Panc1 (cell line): Measurements from ENCODE around the gene TMEM87A. TPM values are rescaled to one million over a fixed set of nuclear protein-coding genes. Genes with fewer than 3 reads are reported as not detected.

Experiments
- ATAC-seq: fragments of 200-7000 bp; cut with Tn5 transposase; 2 replicates; pipeline ENCODE4 v1.9.1; 2020; ENCODE audit warnings: mild to moderate bottlenecking, moderate library complexity
- BruUV-seq: library from RNA; stranded (reverse); fragments of 400-500 nt; replicated peaks from 2 replicates; lab custom pipeline; 2021; lab: Mats Ljungman, UMichigan
- CTCF ChIA-PET: fragments of 300-600 bp; sonication (Branson Sonifier 250); formaldehyde crosslinking; loops from one replicate; lab custom pipeline; 2022; ENCODE audit warnings: antibody characterized with exemption; lab: Charles Lee
- POLR2A ChIA-PET: fragments of 300-600 bp; sonication (Branson Sonifier 250); formaldehyde crosslinking; loops from one replicate; lab custom pipeline; 2022; ENCODE audit warnings: antibody characterized with exemption; lab: Charles Lee
- DNase-seq: peaks from one replicate; pipeline ENCODE4 v3.0.0-alpha.2; 2010; ENCODE audit warnings: low read depth, low spot score
- H3K27ac ChIP-seq: 2 replicates; pipeline ENCODE4 v1.5.1; 2011; ENCODE audit warnings: mild to moderate bottlenecking, low read length, inconsistent platforms
- H3K27me3 ChIP-seq: fragments of 200-500 bp; sonication (Bioruptor generic); 2 replicates; pipeline ENCODE4 v1.6.0; 2014; ENCODE audit warnings: low read length, inconsistent platforms; ENCODE audit not compliant: control insufficient read depth, insufficient read depth
- H3K36me3 ChIP-seq: fragments of 200-500 bp; sonication (Bioruptor generic); 2 replicates; pipeline ENCODE4 v1.5.1; 2014; ENCODE audit warnings: inconsistent platforms, mild to moderate bottlenecking, low read length, moderate library complexity; ENCODE audit not compliant: control insufficient read depth, insufficient read depth
- H3K4me1 ChIP-seq: 2 replicates; pipeline ENCODE4 v1.5.1; 2011; ENCODE audit warnings: inconsistent platforms, mild to moderate bottlenecking, low read length, moderate library complexity; ENCODE audit not compliant: control insufficient read depth, insufficient read depth
- H3K4me3 ChIP-seq, 2 experiments: 2 replicates each; pipeline ENCODE4 v1.5.1; 2011 to 2012; ENCODE audit warnings: low read depth in 2 of 2, low read length in 2 of 2, mild to moderate bottlenecking in 2 of 2, inconsistent platforms in 1 of 2, moderate library complexity in 1 of 2
- H3K9me3 ChIP-seq: fragments of 200-500 bp; sonication (Bioruptor generic); 2 replicates; pipeline ENCODE4 v1.5.1; 2014; ENCODE audit warnings: low read depth, mild to moderate bottlenecking, inconsistent platforms, low read length, moderate library complexity; ENCODE audit not compliant: control insufficient read depth, insufficient read depth
- POLR2AphosphoS5 ChIP-seq: IDR thresholded peaks from 2 replicates; pipeline ENCODE4 v1.6.1; 2012; ENCODE audit warnings: mild to moderate bottlenecking, low read depth, low read length, moderate library complexity
- SIN3A ChIP-seq: IDR thresholded peaks from 2 replicates; pipeline ENCODE4 v1.6.1; 2012; ENCODE audit warnings: low read depth, mild to moderate bottlenecking, low read length, moderate library complexity, borderline replicate concordance; ENCODE audit not compliant: insufficient read depth
- TCF7L2 ChIP-seq: IDR thresholded peaks from 2 replicates; pipeline ENCODE4 v1.6.1; 2011; ENCODE audit warnings: mild to moderate bottlenecking, low read depth, low read length, inconsistent platforms
- in situ Hi-C: cut with HindIII; loops from 2 replicates; pipeline ENCODE4 v1.10.0; 2016; ENCODE audit warnings: low sequenced_read_pairs, low pct_unique_long_range_greater_than_20kb
- intact Hi-C: fragments of 100-400 bp; cut with micrococcal nuclease; formaldehyde crosslinking; loops from one replicate; pipeline ENCODE4 v1.10.0; 2022; ENCODE audit not compliant: unreplicated experiment
- total RNA-seq: library from RNA; stranded (reverse); gene quantifications from one replicate; pipeline ENCODE4 v1.2.1, GENCODE V29; 2021; ENCODE audit not compliant: unreplicated experiment
- TF ChIP-seq, protein P1 (sequence below): fragments of 450-650 bp; IDR thresholded peaks from 2 replicates; pipeline ENCODE4 v1.5.1; 2017; ENCODE audit warnings: mild to moderate bottlenecking
- TF ChIP-seq, protein P2 (sequence below), 2 experiments: IDR thresholded peaks; 2 replicates each; pipeline ENCODE4 v1.6.1; 2011 to 2012; ENCODE audit warnings: low read depth in 2 of 2, control low read depth in 1 of 2, low read length in 1 of 2, mild to moderate bottlenecking in 1 of 2, moderate library complexity in 1 of 2; ENCODE audit not compliant: insufficient read depth in 1 of 2

The TMEM87A gene
- total RNA-seq, 1 experiment from 2014 or later, result 49.6 TPM

DNA sequence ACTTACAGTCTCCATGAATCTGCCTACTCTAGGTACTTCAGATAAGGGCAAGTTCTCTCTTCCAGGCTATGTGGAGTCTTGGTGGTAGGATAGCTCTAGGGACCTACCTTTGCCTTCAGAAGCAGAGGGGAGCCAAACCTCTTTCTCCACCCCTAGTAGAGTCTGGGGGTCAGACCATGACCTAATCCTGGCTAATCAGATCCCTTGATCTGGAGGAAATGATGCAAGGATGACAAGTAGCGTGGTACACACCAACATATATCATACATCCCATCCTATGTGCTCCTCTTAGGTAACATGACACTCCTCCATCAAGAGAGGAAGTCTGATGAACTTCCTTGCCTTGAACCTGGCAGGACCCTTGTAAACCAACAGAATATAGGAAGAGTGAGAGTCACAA, 101.4 kb downstream of the TMEM87A start:
- H3K36me3 ChIP-seq, result peaks cover 9% of the 10 kb centered on the region
- CTCF ChIA-PET, result no interaction called here
- TF ChIP-seq SIN3A (no peak), TCF7L2 (no peak), POLR2AphosphoS5 (no peak)
- TF ChIP-seq, protein P1, sequence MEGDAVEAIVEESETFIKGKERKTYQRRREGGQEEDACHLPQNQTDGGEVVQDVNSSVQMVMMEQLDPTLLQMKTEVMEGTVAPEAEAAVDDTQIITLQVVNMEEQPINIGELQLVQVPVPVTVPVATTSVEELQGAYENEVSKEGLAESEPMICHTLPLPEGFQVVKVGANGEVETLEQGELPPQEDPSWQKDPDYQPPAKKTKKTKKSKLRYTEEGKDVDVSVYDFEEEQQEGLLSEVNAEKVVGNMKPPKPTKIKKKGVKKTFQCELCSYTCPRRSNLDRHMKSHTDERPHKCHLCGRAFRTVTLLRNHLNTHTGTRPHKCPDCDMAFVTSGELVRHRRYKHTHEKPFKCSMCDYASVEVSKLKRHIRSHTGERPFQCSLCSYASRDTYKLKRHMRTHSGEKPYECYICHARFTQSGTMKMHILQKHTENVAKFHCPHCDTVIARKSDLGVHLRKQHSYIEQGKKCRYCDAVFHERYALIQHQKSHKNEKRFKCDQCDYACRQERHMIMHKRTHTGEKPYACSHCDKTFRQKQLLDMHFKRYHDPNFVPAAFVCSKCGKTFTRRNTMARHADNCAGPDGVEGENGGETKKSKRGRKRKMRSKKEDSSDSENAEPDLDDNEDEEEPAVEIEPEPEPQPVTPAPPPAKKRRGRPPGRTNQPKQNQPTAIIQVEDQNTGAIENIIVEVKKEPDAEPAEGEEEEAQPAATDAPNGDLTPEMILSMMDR, result no peak
- TF ChIP-seq, protein P2, sequence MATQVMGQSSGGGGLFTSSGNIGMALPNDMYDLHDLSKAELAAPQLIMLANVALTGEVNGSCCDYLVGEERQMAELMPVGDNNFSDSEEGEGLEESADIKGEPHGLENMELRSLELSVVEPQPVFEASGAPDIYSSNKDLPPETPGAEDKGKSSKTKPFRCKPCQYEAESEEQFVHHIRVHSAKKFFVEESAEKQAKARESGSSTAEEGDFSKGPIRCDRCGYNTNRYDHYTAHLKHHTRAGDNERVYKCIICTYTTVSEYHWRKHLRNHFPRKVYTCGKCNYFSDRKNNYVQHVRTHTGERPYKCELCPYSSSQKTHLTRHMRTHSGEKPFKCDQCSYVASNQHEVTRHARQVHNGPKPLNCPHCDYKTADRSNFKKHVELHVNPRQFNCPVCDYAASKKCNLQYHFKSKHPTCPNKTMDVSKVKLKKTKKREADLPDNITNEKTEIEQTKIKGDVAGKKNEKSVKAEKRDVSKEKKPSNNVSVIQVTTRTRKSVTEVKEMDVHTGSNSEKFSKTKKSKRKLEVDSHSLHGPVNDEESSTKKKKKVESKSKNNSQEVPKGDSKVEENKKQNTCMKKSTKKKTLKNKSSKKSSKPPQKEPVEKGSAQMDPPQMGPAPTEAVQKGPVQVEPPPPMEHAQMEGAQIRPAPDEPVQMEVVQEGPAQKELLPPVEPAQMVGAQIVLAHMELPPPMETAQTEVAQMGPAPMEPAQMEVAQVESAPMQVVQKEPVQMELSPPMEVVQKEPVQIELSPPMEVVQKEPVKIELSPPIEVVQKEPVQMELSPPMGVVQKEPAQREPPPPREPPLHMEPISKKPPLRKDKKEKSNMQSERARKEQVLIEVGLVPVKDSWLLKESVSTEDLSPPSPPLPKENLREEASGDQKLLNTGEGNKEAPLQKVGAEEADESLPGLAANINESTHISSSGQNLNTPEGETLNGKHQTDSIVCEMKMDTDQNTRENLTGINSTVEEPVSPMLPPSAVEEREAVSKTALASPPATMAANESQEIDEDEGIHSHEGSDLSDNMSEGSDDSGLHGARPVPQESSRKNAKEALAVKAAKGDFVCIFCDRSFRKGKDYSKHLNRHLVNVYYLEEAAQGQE (IDR thresholded peaks at IDR 0.05; ENCODE audit: insufficient read depth in 1 of 2, low read depth in 2 of 2, low read length in 1 of 2), result no peak

DNA sequence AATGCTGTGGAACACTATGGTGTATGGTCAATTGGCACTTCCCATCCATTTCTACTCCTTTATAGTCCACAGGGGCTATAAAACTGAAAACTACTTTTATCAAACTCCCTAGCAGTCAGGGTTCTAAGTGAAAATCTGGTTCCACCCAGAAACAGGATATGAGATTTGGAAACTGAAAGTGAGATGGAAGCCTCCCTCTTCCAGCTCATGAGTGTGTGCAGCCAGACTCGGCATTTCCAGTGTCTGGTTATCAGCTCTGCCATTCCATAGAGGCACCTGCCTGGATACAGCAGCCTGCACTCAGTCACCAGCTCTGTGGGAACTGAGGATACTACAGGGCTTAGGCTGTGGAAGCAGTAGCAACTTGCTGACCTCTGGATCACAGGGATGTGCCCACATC, 102.1 kb downstream of the TMEM87A start:
- no TSS peak for BruUV-seq
- CTCF ChIA-PET, result no interaction called here
- no peak overlapping the region for H3K27ac ChIP-seq
- ATAC-seq, result no peak; the same call in 1 of the 2 replicates
- DNase-seq, result no peak
- no peaks in the 10 kb centered on the region for H3K27me3 ChIP-seq
- no peak for TF ChIP-seq SIN3A
- no peak for TF ChIP-seq POLR2AphosphoS5
- TF ChIP-seq TCF7L2, result no peak
- H3K4me3 ChIP-seq, result no peak overlapping the region
- intact Hi-C loops (no loop called here), in situ Hi-C loops (no loop called here)
- no peaks in the 10 kb centered on the region for H3K9me3 ChIP-seq
- no peaks in the 10 kb centered on the region for H3K4me1 ChIP-seq
- H3K36me3 ChIP-seq, result peaks cover 9% of the 10 kb centered on the region
- POLR2A ChIA-PET, result no interaction called here

More for the DNA sequence above, 101.4 kb downstream of the TMEM87A start:
- DNase-seq (no peak), ATAC-seq (no peak)
- H3K4me3 ChIP-seq, result no peak overlapping the region
- intact Hi-C loops, result no loop called here
- in situ Hi-C loops, result no loop called here
- no peak overlapping the region for H3K27ac ChIP-seq
- H3K27me3 ChIP-seq, result no peaks in the 10 kb centered on the region
- H3K9me3 ChIP-seq, result no peaks in the 10 kb centered on the region
- BruUV-seq, result no TSS peak
- POLR2A ChIA-PET, result no interaction called here
- H3K4me1 ChIP-seq, result no peaks in the 10 kb centered on the region

DNA sequence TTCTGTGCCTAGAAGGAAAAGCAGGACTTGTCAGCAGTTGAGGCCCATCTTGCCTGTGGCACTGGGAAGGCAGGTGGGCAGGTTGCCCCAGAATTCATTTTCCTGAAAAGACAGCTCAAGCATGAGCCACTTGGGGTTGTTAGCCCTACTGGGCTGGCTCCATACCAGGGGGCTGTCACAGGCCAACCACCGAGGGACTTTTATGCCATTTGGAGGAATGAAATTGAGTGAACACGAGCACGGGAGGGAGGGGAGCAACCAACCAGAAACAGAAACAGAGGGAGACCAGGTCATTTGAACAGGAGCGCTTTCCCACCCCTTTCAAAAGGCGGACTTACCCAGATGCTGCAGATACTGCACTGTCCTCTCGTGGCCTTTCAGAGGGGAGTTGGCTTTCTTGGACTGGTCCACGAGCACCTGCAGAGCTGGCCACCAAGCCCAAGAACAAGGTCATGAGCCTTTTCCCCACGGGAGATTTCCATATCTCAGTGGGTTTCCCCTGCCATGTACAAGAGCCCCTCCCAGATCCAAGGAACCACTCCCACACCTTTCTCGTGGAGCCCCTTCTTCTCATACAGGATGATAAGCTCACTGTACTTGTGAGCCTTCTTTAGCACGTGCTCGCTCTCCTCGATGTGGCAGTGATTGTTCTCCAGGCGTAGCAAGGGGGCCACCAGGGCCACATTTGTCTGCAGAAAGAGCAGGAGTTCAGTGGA, 106.8 kb downstream of the TMEM87A start:
- ATAC-seq, result no peak
- ChIA-PET CTCF (no interaction called here), POLR2A (no interaction called here)
- no peaks in the 10 kb centered on the region for H3K4me1 ChIP-seq
- no peaks in the 10 kb centered on the region for H3K27me3 ChIP-seq
- intact Hi-C loops (no loop called here), in situ Hi-C loops (no loop called here)
- peaks cover 25% of the 10 kb centered on the region for H3K36me3 ChIP-seq
- TF ChIP-seq, protein P2 (IDR thresholded peaks at IDR 0.05; ENCODE audit: insufficient read depth in 1 of 2, low read depth in 2 of 2, low read length in 1 of 2), result no peak
- TF ChIP-seq, protein P1, result no peak
- TF ChIP-seq SIN3A (no peak), POLR2AphosphoS5 (no peak), TCF7L2 (no peak)
- no peak overlapping the region for H3K27ac ChIP-seq
- H3K4me3 ChIP-seq, result no peak overlapping the region
- no TSS peak for BruUV-seq
- no peak for DNase-seq
- no peaks in the 10 kb centered on the region for H3K9me3 ChIP-seq
